UCSD-AML1 (cell line): ENCODE data around the gene RTN4R.
"Not testable (repeated sequence)": the region's sequence is repeated elsewhere in the genome, so short reads cannot be mapped to it uniquely, and the experiment has no call there.

Source experiments
- DNase-seq: peaks from one replicate; lab custom pipeline; 2025; ENCODE audit not compliant: unreplicated experiment; lab: John Stamatoyannopoulos, UW

The RTN4R gene

GRCh38 chr22:20289182-20290044 lies 21.3 kb upstream of the RTN4R start:
- not testable (repeated sequence) for DNase-seq

- not testable (repeated sequence) for DNase-seq
These were observed 18.8 kb upstream of the RTN4R start for GRCh38 chr22:20286784-20287423.

- DNase-seq, result not testable (repeated sequence)
These were observed 18.2 kb upstream of the RTN4R start for GRCh38 chr22:20286312-20286660.

- DNase-seq, result peak; percentile 74
These were observed 17.6 kb upstream of the RTN4R start for GRCh38 chr22:20285473-20286311.

- DNase-seq, result no peak
These were observed 16.5 kb upstream of the RTN4R start for GRCh38 chr22:20284471-20285086.

- DNase-seq, result no peak
These were observed 15.6 kb upstream of the RTN4R start for GRCh38 chr22:20283674-20284066.

- DNase-seq, result no peak
These were observed 15.0 kb upstream of the RTN4R start for GRCh38 chr22:20282901-20283673.

- no peak for DNase-seq
These were observed 13.8 kb upstream of the RTN4R start for GRCh38 chr22:20281891-20282290.

GRCh38 chr22:20281473-20281872 lies 13.4 kb upstream of the RTN4R start:
- not testable (repeated sequence) for DNase-seq

GRCh38 chr22:20280866-20281265 lies 12.7 kb upstream of the RTN4R start:
- no peak for DNase-seq

- DNase-seq, result not testable (repeated sequence)
These were observed 12.0 kb upstream of the RTN4R start for GRCh38 chr22:20280163-20280562.

GRCh38 chr22:20279662-20280134 lies 11.6 kb upstream of the RTN4R start:
- DNase-seq, result no peak

GRCh38 chr22:20278726-20279490 lies 10.8 kb upstream of the RTN4R start:
- not testable (repeated sequence) for DNase-seq

GRCh38 chr22:20277936-20278635 lies 10.0 kb upstream of the RTN4R start:
- not testable (repeated sequence) for DNase-seq

GRCh38 chr22:20276468-20276867 lies 8.3 kb upstream of the RTN4R start:
- DNase-seq, result no peak

GRCh38 chr22:20275836-20276235 lies 7.7 kb upstream of the RTN4R start:
- DNase-seq, result no peak

- not testable (repeated sequence) for DNase-seq
These were observed 7.2 kb upstream of the RTN4R start for GRCh38 chr22:20275325-20275724.

GRCh38 chr22:20274374-20274773 lies 6.3 kb upstream of the RTN4R start:
- DNase-seq, result not testable (repeated sequence)

GRCh38 chr22:20273758-20274181 lies 5.7 kb upstream of the RTN4R start:
- DNase-seq, result no peak
